Measurements from ENCODE around the gene SLC22A4.

Gene SLC22A4

DNA sequence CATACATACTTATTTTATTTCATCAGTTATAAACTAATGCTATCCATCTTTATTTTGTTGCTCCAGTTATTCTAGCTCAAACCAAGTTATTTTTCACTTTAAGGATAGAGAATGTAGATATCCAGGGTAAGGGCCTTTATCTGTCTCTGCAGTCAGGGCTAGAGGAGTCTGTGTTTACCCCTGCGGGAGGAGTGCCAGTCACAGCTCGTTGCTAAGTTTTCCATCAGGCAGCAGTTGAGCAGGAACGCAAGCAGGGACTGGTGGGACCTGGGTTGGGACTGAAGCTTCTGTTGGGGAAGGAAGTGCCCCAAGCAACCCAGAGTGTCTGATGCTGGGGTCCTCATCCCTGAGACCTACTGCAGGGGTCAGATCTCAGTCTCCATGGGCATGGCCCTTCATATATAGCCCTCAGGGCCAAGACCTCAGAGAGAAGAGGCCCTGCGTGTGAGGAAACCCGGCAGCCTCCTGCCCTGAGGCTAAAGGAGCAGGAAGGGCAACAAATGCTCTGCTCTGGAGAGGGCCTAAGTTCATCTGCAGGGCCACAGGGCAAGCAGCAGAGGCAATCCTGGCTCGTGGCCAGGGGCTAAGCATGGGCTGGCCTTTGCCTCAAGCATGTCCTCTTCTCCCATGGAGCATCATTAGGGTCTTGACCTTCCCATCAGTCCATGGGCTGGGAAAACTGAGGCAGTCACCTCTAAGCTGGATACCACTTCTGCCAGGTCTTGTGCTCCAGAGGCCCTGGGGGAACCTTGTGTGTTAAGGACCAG lies 6.6 kb downstream of the SLC22A4 start:
- peak; percentile 77 for DNase-seq (ENCODE audit: low spot score)

DNA sequence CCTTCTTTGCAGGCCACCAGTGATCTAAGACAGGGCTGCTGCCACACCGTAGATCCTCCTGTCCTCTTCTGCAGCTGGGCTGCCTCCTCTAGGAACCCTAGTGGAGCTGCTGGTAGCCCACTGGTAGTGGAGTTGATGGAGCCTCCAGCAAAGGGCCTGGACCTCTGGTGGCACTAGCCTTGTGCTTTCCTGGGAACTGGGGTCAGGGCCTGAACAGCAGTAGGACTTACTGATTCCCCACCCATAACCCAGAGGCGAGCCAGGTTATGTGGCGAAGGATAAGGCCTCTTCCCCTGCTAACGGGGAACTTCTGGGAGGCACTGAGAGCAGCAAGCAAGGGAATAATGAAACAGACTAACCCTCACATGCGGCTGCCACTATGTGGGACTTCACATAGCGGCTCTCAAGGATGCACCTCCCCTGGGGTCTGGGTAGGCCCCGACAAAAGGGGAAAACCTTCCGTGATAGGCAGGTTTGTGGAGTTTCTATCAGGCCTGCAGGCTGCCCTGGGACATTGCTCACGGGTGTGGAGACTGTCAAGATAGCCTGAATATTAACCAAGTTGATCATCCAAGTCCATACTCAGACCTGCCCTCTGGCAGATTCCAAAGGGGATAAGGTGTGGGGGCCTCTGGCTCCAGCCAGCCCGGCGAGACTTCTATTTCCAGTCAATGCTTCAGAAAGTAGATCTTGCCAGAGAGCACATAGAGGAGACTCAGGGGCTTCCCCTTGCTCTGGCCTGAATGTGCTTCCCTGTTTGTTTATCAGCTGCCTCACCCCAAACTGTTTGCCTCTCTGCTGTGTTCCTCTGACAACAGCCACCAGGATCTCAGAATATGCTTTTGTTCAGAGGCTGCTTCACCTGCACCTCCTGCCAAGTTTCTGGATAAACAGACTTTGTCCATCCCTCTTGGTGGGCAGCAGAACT lies 7.4 kb downstream of the SLC22A4 start:
- peak; percentile 56 for DNase-seq (ENCODE audit: low spot score)

DNA sequence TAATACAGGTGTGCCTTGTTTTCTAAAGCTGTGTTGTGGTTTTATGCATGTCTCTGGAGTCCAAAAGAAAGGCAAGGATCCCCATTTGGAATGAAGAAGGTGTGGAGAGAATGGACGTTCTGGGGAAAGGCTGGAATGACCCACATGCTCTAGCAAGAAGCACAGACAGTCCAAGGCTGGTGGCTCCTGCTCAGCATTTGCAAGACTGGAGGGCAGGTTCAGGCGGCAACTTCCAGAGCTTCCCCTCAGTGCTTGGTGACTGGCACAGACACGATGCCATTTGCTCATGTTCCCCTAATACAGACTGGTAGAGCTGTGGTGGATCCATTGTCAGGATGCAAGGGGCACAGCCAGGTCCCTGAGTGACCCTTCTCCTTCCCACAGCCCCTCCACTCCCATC lies 8.2 kb downstream of the SLC22A4 start:
- no peak for DNase-seq (ENCODE audit: low spot score)

GRCh38 chr5:132303589-132303988 lies 9.4 kb downstream of the SLC22A4 start:
- no peak for DNase-seq (ENCODE audit: low spot score)

DNA sequence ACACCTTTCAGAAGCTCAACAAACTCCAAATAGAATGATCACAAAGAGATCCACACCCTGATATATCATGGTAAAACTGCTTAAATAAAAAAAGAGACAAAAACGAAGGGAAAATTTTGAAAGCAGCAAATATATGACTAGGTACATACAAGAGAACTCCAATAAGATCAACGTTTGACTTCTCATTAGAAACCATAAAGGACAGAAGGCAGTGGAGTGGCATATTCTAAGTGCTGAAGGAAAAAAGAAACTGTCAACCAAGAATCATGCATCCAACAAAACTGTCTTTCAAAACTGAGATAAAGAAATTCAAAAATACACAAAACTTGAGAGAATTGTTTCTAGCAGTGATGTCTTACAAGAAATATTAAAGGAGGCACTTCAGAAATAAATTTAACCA lies 11.2 kb downstream of the SLC22A4 start:
- DNase-seq (ENCODE audit: low spot score): no peak

DNA sequence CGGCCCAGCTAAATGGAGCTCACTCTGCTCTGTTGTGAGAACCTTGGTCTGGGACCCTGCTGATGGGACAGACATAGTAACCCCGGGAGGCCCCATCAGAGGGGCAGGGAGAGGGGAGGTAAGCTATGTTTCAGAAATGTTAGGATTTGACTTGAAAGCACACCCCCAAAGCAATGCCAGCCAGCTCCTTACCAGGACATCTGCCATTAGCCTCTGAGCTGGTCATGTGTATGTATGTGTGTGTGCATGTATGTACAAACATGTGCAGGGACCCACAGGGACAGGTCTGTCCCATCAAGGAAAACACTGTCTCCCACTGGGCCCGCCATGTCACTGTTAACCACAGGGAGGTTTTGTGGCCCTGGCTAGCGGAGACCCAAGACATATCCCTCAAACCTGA lies 14.5 kb downstream of the SLC22A4 start:
- DNase-seq (ENCODE audit: low spot score): no peak

DNA sequence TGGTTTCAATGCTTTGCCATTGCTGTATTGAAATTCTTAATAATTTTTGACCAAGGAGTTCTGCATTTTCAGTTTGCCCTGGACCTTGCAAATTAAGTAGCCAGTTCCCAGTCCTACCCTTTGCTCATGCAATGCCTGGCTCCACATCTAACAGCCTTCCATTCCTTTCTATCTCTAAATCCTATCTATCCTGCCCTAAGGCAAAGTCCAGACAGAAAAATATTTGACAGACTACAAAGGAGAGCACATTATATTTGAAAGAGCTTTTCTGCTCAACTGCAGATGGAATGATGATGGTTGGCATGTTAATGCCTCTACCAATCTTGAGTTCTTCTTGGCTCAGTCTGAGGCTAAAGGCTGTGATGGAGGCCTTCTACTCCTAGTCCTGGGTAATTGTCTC lies 15.5 kb downstream of the SLC22A4 start:
- DNase-seq (ENCODE audit: low spot score): no peak

DNA sequence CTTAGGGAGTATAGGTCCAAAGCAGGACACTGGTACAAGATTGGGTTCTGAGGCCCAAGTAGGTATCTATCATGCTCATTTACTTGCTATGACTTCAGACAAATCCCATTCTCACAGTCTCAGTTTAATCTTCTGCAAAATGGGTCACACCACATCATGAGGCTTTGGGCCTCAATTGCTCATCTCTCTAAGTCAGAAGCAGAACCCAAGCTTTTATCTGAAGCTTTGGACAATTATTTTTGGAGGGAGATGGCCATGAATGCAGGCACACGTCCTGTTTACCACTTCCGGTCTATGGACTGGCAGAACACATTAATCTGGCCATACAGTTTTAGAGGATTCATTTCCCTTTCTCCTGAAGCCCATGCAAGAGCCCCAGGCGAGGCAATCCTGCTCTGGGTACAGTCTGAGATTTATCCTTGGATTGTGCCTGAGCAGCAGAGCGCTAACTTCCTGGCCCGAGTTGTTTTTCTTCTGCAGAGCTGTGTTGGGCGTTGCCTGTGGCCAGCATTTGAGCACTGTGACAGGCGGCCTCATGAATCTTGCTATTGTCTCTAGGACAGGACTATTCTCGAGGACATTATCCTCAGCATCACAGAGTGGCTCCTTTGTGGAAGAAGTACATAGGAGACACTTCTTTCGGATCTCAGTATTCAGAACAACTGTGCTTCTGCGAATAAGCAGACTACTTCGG lies 16.1 kb downstream of the SLC22A4 start:
- DNase-seq (ENCODE audit: low spot score): no peak

- peak; percentile 21 for DNase-seq (ENCODE audit: low spot score)
Measured at GRCh38 chr5:132313366-132313765, 19.2 kb downstream of the SLC22A4 start.

GRCh38 chr5:132313961-132314432 lies 19.8 kb downstream of the SLC22A4 start:
- peak; percentile 91 for DNase-seq (ENCODE audit: low spot score)

DNA sequence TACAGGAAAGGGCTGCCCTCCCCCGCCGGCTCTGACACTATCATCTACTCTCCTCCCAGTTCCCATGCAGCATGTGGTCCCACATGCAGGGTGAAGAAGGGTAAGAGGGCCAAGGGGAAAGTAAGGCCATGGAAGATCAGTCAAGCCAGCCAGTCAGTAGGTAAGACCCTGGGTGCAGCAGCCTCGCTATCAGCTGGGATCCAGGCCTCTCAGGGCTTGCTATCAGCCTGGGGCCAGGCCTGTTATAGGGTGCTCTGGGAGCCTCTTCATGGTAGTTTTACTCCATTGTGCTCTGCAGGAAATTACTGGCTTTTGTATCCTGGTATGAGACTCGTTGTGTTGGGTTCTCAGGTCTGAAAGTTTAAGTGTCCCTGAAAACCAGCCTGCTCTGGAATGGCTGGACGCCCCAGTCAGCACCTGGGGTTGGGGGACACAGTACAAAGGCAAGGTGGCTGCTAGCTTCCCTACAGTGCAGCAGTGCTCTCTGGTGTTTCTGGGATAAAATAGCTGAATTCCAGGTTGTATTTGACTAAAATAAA lies 21.4 kb downstream of the SLC22A4 start:
- DNase-seq (ENCODE audit: low spot score): peak; percentile 92

DNA sequence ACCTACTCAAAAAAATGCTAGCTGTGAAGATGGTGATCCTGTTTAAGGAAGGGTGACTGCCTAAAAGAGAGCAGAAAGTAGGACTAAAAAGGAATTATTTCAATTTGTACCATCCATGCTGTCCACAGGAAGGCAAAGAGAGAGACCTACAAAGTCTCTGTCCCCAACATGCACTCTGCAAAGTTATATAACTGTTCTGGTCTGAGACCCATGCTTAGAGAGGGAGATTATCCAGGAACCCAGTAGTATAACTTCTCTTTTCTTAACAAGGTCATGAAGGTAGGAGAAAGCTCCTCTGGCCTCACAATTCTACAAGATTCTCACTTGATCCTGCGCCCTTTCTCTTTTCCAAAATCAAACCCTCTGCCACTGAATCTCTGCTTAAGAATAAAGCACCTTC lies 25.8 kb downstream of the SLC22A4 start:
- DNase-seq (ENCODE audit: low spot score): no peak

DNA sequence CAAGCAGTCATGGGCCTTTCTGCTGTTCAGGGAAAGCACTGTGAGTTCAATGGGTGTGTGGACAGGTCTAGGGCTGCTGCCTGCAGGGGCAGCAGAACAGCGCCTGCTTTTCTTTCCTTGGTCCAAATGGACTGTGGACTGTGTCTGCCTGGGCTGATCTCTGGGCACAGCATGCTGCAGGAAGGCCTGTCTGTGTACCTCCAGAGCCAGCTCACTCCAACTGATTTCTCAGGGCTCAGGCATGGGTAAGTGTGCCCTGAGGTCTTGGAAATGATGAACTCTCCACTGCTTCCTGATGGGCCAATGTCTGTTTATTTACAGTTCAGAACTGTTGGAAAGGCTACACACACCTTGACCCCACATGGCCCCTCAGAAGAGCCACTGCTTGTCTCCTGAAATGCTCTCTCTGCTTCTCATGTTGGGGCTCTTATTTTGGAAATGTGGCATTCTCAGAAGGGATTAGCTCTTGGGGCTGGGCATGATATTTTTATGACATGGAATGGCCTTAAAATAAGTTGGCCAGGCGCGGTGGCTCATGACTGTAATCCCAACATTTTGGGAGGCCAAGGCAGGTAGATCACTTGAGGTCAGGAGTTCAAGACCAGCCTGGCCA lies 27.0 kb downstream of the SLC22A4 start:
- DNase-seq (ENCODE audit: low spot score): no peak

DNA sequence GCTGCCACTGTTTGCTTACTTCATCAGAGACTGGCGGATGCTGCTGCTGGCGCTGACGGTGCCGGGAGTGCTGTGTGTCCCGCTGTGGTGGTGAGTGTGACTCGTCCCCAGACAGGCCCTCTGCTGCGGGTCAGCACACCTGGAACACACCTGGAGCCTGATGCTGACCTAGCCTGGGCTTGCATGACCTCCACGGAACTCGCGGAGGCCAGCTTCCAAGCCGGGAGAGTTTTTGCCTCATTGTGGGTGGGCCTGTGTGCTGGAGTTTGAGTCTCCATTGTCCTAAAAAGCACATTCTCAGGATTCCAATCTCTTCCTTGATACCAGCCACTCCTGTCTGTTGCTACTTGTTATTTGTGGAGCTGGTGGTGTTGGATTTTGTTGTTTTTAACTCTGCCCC lies 28.1 kb downstream of the SLC22A4 start:
- no peak for DNase-seq (ENCODE audit: low spot score)

GRCh38 chr5:132323202-132323601 lies 29.0 kb downstream of the SLC22A4 start:
- no peak for DNase-seq (ENCODE audit: low spot score)

DNA sequence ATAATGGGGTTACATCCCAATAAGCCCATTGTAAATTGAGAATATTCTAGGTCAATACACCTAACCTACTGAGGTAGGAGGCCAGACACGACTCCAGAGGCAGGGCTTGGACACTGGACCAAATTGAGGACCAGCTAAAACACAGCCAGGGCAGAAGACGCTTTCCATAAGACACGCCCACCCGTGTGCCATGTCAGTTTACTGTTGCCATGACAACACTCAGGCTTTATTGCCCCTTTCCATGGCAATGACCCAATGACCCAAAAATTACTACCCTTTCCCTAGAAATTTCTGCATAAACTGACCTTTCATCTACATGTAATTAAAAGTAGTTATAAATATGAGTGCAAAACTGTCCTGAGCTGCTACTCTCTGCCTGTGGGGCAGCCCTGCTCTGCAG lies 31.5 kb downstream of the SLC22A4 start:
- DNase-seq (ENCODE audit: low spot score): no peak

GRCh38 chr5:132327252-132327955 lies 33.2 kb downstream of the SLC22A4 start:
- DNase-seq (ENCODE audit: low spot score): peak; percentile 48

DNA sequence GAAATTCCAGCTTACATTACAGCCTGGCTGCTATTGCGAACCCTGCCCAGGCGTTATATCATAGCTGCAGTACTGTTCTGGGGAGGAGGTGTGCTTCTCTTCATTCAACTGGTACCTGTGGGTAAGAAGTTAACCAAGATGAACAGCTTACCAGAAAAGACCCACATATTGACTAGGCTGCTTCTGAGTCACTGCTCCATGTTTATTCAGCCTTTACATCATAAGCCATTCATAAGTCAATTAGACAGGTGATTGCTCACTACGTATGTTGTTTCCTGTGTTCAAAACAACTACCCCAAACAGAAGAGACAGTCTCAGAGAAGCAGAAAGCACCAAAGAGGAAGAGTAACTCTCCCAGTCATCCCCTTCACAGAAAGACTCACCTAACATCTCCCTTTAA lies 40.6 kb downstream of the SLC22A4 start:
- DNase-seq (ENCODE audit: low spot score): no peak

DNA sequence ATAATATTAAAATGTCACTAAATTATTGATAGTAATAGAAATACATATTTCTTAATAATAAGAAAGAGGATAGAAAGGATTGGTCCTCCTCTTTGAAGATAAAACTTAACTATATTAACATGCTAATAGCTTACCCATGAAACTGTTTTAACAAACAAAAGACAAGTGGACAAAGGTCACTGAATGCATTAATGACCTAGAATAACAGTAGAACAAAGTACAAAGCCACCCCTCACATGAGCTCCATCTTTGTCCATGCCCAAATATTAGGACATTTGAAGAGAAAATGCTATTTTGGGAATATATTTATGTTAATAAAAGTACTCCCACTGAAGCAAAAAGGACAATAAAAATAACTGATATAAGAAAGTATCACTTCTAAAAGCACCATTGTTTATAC lies 41.2 kb downstream of the SLC22A4 start:
- DNase-seq (ENCODE audit: low spot score): no peak

- no peak for DNase-seq (ENCODE audit: low spot score)
Measured at GRCh38 chr5:132339502-132339901, 45.3 kb downstream of the SLC22A4 start.
